NCI-H2196 treated with DMSO at 0.1 percent for 48 hours (cell line): Measurements from ENCODE around the gene HMCES.

Experiments
- DNase-seq: peaks from one replicate; lab custom pipeline; 2025; ENCODE audit not compliant: unreplicated experiment; lab: John Stamatoyannopoulos, UW

The HMCES gene

GRCh38 chr3:129278439-129278965 is at the start of gene HMCES:
TSS of gene HMCES (plus strand) at chr3:129278870. CDS start at chr3:129279733, 863 bp downstream.
- DNase-seq: peak; percentile 96

DNA sequence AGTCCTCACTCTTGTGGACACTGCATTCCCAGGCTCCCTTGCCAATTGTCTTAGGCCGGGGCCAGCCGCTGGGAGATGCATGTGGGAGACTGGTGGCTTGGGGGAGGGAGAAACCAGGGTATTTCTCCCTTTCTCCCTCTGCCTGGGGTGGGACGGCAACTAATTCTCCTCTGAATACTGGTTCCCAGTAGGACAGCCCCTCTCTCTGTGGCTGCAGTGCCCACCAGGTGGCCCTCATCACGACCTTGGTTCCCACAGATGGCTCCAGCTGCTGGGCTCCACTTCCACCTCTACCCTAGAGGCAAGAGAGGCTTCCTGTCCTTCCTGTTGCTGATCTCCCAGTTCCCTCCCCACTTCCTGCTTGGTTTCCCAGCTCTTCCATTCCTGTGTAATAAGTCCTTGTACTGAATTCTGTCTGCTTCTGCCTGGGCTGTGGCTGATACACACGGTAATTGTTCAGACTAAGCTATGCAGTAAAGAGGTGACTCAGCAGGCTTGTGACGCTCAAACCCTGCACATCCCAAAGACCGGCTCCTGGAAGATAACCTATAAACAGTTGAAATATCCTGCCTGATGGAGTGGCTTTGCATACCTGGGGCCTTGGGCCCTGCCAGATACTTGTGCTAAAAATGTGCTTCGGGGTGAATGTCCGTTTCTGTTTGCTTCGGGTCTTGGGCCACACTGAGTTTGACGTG is 49.6 kb upstream of the HMCES start:
- no peak for DNase-seq

DNA sequence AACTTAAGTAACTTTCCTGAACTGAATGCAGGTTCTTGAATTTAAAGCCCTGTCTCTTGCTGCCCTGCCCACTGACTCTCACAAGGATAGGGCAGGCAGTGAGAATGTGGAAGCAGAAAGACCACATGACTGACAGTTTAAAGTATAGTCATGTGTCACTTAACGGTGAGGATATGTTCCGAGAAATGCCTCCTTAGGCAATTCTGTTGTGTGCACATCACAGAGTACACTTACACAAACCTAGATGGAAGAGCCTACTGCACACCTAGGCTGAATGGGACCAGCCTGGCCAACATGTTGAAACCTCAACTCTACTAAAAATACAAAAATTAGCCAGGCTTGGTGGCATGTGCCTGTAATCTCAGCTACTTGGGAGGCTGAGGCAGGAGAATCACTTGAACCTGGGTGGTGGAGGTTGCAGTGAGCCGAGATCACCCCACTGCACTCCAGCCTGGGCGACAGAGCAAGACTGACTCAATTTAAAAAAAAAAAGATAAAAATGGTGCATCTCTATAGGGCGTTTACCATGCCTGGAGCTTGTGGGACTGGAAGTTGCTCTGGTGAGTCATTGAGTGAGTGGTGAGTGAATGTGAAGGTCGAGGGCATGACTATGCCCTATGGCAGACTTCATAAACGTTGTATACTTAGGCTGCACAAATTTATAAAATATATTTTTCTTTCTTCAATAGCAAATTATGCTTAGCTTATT is 48.2 kb upstream of the HMCES start:
- DNase-seq: no peak

GRCh38 chr3:129231331-129232119 is 47.1 kb upstream of the HMCES start:
- no peak for DNase-seq

GRCh38 chr3:129233538-129233937 is 45.1 kb upstream of the HMCES start:
- no peak for DNase-seq

DNA sequence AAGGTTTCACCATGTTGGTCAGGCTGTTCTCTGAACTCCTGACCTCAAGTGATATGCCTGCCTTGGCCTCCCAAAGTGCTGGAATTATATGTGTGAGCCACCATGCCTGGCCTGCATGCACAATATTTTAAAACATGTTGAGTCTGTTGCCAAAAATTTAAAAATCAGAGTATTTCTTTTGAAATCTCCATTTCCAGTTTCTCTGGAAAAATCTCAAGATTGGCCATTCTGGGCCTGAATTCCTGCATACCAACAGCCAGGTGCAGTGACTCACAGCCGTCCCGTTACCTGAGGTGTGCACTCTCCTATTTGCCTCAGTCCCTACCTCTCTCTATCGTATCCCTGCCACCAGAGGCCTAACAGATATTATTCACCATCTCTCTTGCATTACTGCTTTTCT is 44.2 kb upstream of the HMCES start:
- no peak for DNase-seq

GRCh38 chr3:129235344-129235917 is 43.2 kb upstream of the HMCES start:
- no peak for DNase-seq

GRCh38 chr3:129238945-129239705 is 39.5 kb upstream of the HMCES start:
- no peak for DNase-seq

- no peak for DNase-seq
These were observed 38.7 kb upstream of the HMCES start for GRCh38 chr3:129239991-129240390.

GRCh38 chr3:129240436-129240835 is 38.2 kb upstream of the HMCES start:
- no peak for DNase-seq

DNA sequence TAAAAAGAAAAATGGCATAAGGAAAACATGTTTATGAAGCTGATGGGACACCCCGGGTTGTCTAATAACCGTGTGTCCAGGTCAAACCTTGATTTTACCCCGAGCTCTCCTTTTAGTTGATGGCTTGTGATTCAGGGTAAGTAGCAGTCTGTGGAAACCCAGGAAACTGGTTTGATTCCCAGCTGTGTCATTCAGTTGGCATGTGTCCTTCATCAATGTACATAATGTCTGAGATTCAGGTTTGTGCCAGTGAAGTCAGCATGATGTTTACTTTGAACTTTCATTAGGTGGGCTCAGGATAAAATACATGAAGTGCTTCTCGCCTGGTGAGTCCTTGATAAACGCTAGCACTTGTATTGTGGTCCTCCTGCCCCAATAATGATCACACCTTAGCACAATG is 33.5 kb upstream of the HMCES start:
- no peak for DNase-seq

GRCh38 chr3:129245641-129246306 is 32.9 kb upstream of the HMCES start:
- DNase-seq: peak; percentile 98

DNA sequence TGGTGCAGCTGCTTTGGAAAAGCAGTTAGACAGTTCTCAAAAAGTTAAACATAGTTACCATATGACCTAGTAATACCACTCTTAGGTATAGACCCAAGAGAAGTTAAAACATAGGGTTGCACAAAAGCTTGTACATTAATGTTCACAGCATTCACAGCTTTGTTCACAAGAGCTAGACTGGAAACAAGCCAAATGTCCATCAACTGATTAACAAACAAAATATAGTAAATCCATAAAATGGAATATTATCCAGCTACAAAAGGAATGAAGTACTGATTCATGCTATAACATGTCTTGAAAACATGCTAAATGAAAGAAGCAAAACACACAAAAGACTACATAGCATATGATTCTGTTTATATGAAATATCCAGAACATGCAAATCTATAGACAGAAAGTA is 32.0 kb upstream of the HMCES start:
- no peak for DNase-seq

GRCh38 chr3:129248286-129248979 is 30.2 kb upstream of the HMCES start:
- DNase-seq: no peak

- DNase-seq: peak; percentile 73
These were observed 29.2 kb upstream of the HMCES start, which contains the start of gene COPG1 for GRCh38 chr3:129249284-129250065. TSS of gene COPG1 (plus strand) at chr3:129249606. CDS start at chr3:129249710, 104 bp downstream.

- DNase-seq: no peak
These were observed 25.9 kb upstream of the HMCES start for GRCh38 chr3:129252748-129253147.

GRCh38 chr3:129254536-129255230 is 24.0 kb upstream of the HMCES start:
- DNase-seq: no peak

GRCh38 chr3:129256270-129256669 is 22.4 kb upstream of the HMCES start:
- no peak for DNase-seq
